Ammon's horn (tissue), 1 donor: Measurements from ENCODE around the gene UCP3.
"Not testable (repeated sequence)": the region's sequence is repeated elsewhere in the genome, so short reads cannot be mapped to it uniquely, and the experiment has no call there.

Experiments
- DNase-seq: peaks from one replicate; pipeline ENCODE4 v3.0.0-alpha.2; 2016; ENCODE audit warnings: low spot score

The UCP3 gene

GRCh38 chr11:74000307-74001133 lies 8.4 kb downstream of the UCP3 start:
- DNase-seq: no peak

- DNase-seq: no peak
These were observed 9.1 kb downstream of the UCP3 start for GRCh38 chr11:73999581-74000306.

- DNase-seq: no peak
These were observed 9.9 kb downstream of the UCP3 start for GRCh38 chr11:73998846-73999575.

- DNase-seq: no peak
These were observed 11.6 kb downstream of the UCP3 start for GRCh38 chr11:73997120-73997770.

GRCh38 chr11:73996161-73996747 lies 12.6 kb downstream of the UCP3 start:
- no peak for DNase-seq

GRCh38 chr11:73995731-73996130 lies 13.2 kb downstream of the UCP3 start:
- no peak for DNase-seq

GRCh38 chr11:73995247-73995646 lies 13.6 kb downstream of the UCP3 start:
- DNase-seq: no peak

GRCh38 chr11:73991471-73992006 lies 17.3 kb downstream of the UCP3 start:
- no peak for DNase-seq

- DNase-seq: no peak
These were observed 18.2 kb downstream of the UCP3 start for GRCh38 chr11:73990730-73991129.

- no peak for DNase-seq
These were observed 19.7 kb downstream of the UCP3 start for GRCh38 chr11:73989156-73989555.

GRCh38 chr11:73988227-73988626 lies 20.7 kb downstream of the UCP3 start:
- DNase-seq: no peak

GRCh38 chr11:73985661-73986060 lies 23.2 kb downstream of the UCP3 start:
- DNase-seq: not testable (repeated sequence)

- DNase-seq: no peak
These were observed 24.9 kb downstream of the UCP3 start for GRCh38 chr11:73983741-73984538.

- peak; percentile 98 for DNase-seq
These were observed 25.7 kb downstream of the UCP3 start for GRCh38 chr11:73982990-73983740.

GRCh38 chr11:73982595-73982989 lies 26.3 kb downstream of the UCP3 start, which contains the start of gene UCP2:
UCP2 (minus strand) TSS chr11:73982843; CDS start chr11:73978378, 4,465 bp downstream.
- peak; percentile 84 for DNase-seq

GRCh38 chr11:73981051-73981805 lies 27.7 kb downstream of the UCP3 start:
- DNase-seq: no peak

GRCh38 chr11:73980001-73980961 lies 28.6 kb downstream of the UCP3 start:
- DNase-seq: peak; percentile 47

- no peak for DNase-seq
These were observed 30.3 kb downstream of the UCP3 start for GRCh38 chr11:73978576-73979086.
